ENCODE data around the gene STAT3.
"Not testable (repeated sequence)": the region's sequence is repeated elsewhere in the genome, so short reads cannot be mapped to it uniquely, and the experiment has no call there.

The STAT3 gene

DNA sequence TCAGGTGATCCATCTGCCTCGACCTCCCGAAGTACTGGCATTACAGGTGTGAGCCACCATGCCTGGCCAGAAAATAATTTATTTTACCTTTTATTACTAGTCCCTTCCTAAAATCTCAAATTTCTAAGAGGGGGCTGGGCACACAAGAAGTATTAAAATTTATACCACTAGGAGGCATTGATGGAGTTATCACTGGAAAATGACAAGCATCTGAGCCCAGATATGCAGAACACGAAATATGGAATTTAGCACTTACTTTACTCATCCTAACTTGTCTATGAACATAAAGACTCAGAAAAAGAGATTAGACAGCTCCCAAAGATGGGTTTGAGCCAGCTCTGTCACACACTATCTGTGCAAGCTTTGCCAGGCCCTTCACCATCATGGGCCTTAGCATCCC is 53.6 kb downstream of the STAT3 start:
- no peaks in the 10 kb centered on the region; the same call in 1 of the 2 replicates for H3K4me1 ChIP-seq (ENCODE audit: insufficient read depth, low read length)
- H3K9ac ChIP-seq (ENCODE audit: low read depth, low read length): no peak overlapping the region
- H3K9me3 ChIP-seq (ENCODE audit: control insufficient read depth, insufficient read depth, low read length): no peaks in the 10 kb centered on the region
- H3K36me3 ChIP-seq (ENCODE audit: insufficient read depth, low read length): peaks cover 40% of the 10 kb centered on the region

DNA sequence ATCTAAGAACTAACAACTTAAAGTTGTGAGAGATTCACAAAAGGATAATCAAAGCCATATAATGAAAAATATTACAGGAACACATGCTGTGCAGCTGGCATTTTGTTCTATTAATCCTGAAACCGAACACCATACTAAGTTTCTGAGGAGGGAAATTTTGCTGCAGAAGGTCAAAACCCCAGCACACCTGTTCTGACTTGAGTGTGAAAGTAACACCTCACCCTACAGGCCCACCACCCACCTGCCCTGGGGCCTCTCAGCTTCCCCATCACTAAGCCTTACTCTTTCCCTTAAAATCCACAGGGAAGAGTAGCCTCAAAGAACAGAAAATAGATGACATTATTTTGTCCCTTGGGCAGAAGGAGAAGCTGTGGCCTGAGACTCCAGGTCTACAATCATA is 55.2 kb downstream of the STAT3 start:
- Histone ChIP-seq H3K9me3 (ENCODE audit: control insufficient read depth, insufficient read depth, low read length) (no peaks in the 10 kb centered on the region), H3K36me3 (ENCODE audit: insufficient read depth, low read length) (peaks cover 34% of the 10 kb centered on the region), H3K9ac (ENCODE audit: low read depth, low read length) (no peak overlapping the region), H3K4me1 (ENCODE audit: insufficient read depth, low read length) (peaks cover 7% of the 10 kb centered on the region)

DNA sequence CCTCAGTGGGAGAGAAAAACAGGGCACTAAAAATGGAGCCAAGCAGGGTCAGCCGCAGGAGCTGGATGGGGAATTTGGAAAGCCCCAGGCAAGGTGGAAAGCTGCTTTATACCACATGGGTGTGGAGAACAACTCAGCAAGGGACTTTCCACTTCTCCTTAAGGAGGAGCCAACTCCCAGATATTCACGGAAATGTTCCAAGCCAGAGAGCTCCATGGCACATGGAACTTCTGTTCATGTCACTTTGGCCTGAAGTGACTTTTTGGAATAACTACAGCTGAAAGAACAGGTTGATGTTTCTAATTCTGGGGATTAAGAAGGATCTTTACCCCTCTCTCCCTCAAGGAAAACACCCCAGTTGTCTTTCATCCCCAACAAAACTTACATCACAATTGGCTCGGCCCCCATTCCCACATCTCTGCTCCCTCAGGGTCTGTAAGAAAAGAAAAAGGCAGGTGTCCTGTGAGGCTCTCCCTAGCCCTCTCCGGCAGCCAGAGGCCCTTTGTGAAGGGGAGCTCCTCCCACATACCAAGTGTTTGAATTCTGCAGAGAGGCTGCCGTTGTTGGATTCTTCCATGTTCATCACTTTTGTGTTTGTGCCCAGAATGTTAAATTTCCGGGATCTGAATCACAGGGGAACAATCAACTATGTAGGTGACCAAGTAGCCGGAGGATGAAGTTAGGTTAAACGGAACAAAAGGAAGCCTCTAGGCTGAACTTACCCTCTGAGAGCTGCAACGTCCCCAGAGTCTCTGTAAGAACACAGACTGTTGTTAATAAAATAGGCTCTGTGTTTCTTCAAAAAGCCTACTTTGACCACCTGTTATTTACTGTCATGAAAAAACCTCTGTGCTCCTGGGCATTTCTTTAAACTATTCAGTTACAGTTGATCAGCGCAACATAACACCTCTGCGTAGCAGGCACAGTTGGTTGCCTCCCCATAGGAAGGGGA is 58.9 kb downstream of the STAT3 start:
- peak overlapping the region; percentile 14 for H3K9ac ChIP-seq (ENCODE audit: low read depth, low read length)
- peaks cover 21% of the 10 kb centered on the region for H3K36me3 ChIP-seq (ENCODE audit: insufficient read depth, low read length)
- H3K9me3 ChIP-seq (ENCODE audit: control insufficient read depth, insufficient read depth, low read length): no peaks in the 10 kb centered on the region
- peaks cover 7% of the 10 kb centered on the region for H3K4me1 ChIP-seq (ENCODE audit: insufficient read depth, low read length)

DNA sequence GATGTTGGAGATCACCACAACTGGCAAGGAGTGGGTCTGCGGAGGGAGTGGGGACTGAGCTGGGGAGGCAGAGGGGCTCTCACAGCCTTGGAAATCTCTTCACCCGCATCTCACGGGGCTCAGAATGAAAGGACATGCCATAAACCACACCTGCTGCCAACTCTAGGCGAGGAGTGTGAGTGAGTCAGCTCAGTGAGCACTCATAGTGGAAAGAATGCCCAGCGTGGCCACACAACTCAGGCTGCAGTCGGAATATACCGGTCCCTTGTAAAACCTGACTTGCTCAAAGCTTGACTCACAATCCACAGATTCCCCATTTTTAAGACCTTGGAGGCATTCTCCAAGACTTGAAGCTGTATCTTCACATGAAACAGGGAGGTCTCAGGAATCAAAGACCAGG is 63.2 kb downstream of the STAT3 start:
- H3K4me1 ChIP-seq (ENCODE audit: insufficient read depth, low read length): peaks cover 10% of the 10 kb centered on the region
- no peaks in the 10 kb centered on the region for H3K9me3 ChIP-seq (ENCODE audit: control insufficient read depth, insufficient read depth, low read length)
- no peak overlapping the region for H3K9ac ChIP-seq (ENCODE audit: low read depth, low read length)
- peaks cover 16% of the 10 kb centered on the region for H3K36me3 ChIP-seq (ENCODE audit: insufficient read depth, low read length)

DNA sequence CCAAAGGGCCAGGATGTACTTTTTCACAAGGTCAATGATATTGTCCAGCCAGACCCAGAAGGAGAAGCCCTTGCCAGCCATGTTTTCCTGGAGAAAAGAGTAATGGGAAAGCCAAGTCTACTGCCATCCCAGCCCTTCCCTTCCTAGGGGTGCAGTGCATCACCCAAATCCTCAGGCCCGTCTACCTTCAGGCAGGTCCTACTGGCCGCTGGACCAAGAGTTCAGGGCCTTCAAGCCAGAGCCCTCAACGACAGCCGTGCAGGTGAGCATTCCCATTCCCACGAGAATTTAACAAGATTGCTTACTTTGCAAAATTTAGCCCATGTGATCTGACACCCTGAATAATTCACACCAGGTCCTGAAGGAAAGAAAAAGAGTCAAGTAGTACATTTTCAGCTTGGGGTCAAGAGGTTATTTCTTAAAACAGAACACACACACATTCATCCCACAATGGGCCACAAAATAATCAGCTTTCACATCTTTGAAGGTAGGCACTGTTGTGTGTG is 64.9 kb downstream of the STAT3 start:
- peaks cover 6% of the 10 kb centered on the region for H3K4me1 ChIP-seq (ENCODE audit: insufficient read depth, low read length)
- H3K9me3 ChIP-seq (ENCODE audit: control insufficient read depth, insufficient read depth, low read length): no peaks in the 10 kb centered on the region
- H3K9ac ChIP-seq (ENCODE audit: low read depth, low read length): no peak overlapping the region
- H3K36me3 ChIP-seq (ENCODE audit: insufficient read depth, low read length): peaks cover 16% of the 10 kb centered on the region

DNA sequence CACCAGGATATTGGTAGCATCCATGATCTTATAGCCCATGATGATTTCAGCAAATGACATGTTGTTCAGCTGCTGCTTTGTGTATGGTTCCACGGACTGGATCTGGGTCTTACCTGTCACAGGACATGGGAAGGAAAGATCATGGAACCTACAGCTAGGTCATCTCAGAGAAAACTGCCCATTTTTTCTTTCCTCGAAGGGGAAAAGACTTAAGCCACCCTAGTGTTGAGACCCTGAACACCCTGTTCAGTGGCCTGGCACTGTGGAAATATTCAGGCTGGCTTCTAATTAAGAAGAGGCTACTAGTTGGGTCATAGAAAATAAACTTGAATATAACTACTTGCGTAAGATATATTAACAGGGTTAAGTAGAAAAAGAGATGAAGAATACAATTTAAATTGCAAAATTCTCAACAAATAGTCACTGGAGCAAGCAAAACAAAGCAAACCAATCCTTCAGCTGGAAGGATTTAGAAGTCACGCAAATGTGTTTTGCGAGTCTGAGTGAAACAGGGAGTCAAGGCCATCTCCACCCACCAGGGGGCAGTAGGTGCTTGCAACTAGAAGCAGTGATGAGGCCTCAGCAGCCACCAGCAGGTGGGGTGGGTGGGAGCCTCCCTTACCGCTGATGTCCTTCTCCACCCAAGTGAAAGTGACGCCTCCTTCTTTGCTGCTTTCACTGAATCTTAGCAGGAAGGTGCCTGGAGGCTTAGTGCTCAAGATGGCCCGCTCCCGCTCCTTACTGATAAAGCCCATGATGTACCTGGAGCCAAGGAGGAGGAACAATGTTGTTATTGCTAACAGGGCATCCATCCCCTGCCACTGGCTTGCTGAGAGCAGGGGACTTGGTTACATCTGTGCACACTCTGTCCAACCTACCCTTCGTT is 65.6 kb downstream of the STAT3 start:
- Histone ChIP-seq H3K9me3 (ENCODE audit: control insufficient read depth, insufficient read depth, low read length) (no peaks in the 10 kb centered on the region), H3K4me1 (ENCODE audit: insufficient read depth, low read length) (peaks cover 6% of the 10 kb centered on the region; the same call in 1 of the 2 replicates), H3K36me3 (ENCODE audit: insufficient read depth, low read length) (peaks cover 16% of the 10 kb centered on the region), H3K9ac (ENCODE audit: low read depth, low read length) (no peak overlapping the region)

DNA sequence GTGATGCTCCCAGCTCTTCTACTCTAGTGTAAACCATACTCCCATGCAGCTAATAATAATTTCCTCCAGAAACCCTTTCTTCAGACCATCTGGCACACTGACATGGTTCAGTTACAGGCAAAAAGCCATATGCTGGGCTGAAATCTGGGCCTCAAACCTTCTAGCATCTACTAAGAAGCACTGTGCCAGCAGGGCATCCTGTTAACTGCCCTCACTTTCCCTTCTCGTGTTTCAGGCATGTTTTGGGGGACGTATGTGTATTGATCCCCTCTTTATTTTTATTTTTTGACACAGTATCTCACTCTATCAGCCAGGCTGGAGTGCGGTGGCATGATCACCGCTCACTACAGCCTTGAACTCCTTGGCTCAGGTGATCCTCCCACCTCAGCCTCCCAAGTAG is 66.7 kb downstream of the STAT3 start:
- no peak overlapping the region for H3K9ac ChIP-seq (ENCODE audit: low read depth, low read length)
- no peaks in the 10 kb centered on the region for H3K9me3 ChIP-seq (ENCODE audit: control insufficient read depth, insufficient read depth, low read length)
- H3K4me1 ChIP-seq (ENCODE audit: insufficient read depth, low read length): peaks cover 6% of the 10 kb centered on the region; the same call in 1 of the 2 replicates
- peaks cover 16% of the 10 kb centered on the region for H3K36me3 ChIP-seq (ENCODE audit: insufficient read depth, low read length)

DNA sequence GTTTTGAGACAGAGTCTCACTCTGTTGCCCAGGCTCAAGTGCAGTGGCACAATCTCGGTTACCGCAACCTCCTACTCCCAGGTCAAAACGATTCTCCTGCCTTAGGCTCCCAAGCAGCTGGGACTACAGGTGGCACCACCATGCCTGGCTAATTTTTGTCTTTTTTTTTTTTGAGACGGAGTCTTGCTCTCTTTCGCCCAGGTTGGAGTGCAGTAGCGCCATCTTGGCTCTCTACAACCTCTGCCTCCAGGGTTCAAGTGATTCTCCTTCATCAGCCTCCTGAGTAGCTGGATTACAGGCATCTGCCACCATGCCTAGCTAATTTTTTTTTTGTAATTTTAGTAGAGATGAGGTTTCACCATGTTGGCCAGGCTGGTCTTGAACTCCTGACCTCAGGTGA is 70.3 kb downstream of the STAT3 start:
- not testable (repeated sequence) for H3K9ac ChIP-seq (ENCODE audit: low read depth, low read length); H3K9me3 ChIP-seq (ENCODE audit: control insufficient read depth, insufficient read depth, low read length)
- Histone ChIP-seq H3K4me1 (ENCODE audit: insufficient read depth, low read length) (peaks cover 19% of the 10 kb centered on the region; the same call in 1 of the 2 replicates), H3K36me3 (ENCODE audit: insufficient read depth, low read length) (peaks cover 19% of the 10 kb centered on the region)

DNA sequence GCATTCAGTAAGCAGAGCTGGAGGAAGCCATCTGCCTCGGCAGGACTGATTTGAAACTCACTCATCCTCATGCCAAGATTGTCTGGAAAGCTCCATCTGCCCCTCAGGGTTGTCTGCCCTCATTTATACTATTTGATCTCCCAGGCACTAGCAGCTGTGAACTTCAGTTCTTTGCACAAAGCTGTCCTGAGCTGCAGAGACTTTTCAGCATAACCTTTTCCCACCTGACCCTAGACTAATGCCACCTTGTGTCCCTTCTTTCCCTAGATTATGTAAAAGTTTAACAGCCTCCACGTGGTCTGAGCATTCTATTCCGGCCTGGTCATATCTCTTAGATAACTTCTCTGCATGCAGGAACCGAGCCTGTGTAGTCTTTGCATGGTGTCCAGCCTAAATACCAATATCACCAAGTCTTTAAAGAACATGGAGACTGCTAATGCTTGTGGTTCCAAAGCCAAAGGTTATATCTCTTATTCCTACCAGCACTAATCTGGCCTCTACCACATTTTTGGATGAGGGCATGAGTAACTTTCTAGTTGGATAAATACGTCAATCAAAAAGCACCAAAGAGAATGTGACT is 70.9 kb downstream of the STAT3 start:
- H3K36me3 ChIP-seq (ENCODE audit: insufficient read depth, low read length): peaks cover 17% of the 10 kb centered on the region
- no peaks in the 10 kb centered on the region for H3K9me3 ChIP-seq (ENCODE audit: control insufficient read depth, insufficient read depth, low read length)
- H3K4me1 ChIP-seq (ENCODE audit: insufficient read depth, low read length): peaks cover 19% of the 10 kb centered on the region; the same call in 1 of the 2 replicates
- H3K9ac ChIP-seq (ENCODE audit: low read depth, low read length): no peak overlapping the region

DNA sequence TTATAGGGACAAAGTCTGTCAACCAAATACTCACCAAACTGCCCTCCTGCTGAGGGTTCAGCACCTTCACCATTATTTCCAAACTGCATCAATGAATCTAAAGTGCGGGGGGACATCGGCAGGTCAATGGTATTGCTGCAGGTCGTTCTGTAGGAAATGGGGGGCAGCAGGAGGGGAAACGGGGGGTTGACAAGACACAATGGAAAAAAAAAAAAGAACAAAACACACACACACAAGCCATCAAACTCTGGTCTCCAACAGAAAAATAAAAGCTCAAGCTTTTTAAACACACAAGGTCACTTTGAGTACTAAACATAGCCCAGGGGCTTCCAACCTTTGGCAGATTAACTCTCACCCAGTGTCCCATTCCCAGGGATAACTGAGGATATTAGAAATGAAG is 71.5 kb downstream of the STAT3 start:
- Histone ChIP-seq H3K9me3 (ENCODE audit: control insufficient read depth, insufficient read depth, low read length) (no peaks in the 10 kb centered on the region), H3K36me3 (ENCODE audit: insufficient read depth, low read length) (peaks cover 11% of the 10 kb centered on the region), H3K9ac (ENCODE audit: low read depth, low read length) (no peak overlapping the region), H3K4me1 (ENCODE audit: insufficient read depth, low read length) (peaks cover 22% of the 10 kb centered on the region)

DNA sequence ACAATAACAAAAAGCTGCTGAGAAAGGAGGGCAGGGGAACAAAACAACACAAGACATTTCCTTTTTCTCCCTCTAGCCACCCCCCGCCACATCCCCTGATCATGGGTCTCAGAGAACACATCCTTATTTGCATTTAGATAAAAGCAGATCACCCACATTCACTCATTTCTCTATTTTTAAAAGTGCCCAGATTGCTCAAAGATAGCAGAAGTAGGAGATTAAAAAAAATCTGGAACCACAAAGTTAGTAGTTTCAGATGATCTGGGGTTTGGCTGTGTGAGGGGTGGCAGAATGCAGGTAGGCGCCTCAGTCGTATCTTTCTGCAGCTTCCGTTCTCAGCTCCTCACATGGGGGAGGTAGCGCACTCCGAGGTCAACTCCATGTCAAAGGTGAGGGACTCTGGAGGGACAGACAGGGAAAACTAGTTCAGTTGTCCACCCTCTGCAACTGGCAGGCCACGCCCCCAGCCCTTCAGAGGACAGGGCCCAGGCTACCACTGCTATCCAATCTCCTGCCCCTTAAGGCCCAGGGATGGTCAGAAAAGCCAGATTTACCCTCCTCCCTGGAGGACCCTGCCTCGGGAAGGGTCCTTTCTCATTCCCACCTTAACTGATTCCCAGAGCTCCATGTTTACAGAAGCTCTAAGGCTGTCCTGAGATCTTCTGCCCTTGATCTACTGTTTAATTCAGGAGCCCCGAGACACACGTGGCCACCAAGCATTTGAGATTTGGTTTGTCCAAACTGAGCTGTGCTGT is 72.7 kb downstream of the STAT3 start:
- 0 out of 2 replicates have a peak, but pooled peaks cover 3% of the 10 kb centered on the region for H3K36me3 ChIP-seq (ENCODE audit: insufficient read depth, low read length)
- no peak overlapping the region for H3K9ac ChIP-seq (ENCODE audit: low read depth, low read length)
- no peaks in the 10 kb centered on the region for H3K9me3 ChIP-seq (ENCODE audit: control insufficient read depth, insufficient read depth, low read length)
- peaks cover 31% of the 10 kb centered on the region for H3K4me1 ChIP-seq (ENCODE audit: insufficient read depth, low read length)

DNA sequence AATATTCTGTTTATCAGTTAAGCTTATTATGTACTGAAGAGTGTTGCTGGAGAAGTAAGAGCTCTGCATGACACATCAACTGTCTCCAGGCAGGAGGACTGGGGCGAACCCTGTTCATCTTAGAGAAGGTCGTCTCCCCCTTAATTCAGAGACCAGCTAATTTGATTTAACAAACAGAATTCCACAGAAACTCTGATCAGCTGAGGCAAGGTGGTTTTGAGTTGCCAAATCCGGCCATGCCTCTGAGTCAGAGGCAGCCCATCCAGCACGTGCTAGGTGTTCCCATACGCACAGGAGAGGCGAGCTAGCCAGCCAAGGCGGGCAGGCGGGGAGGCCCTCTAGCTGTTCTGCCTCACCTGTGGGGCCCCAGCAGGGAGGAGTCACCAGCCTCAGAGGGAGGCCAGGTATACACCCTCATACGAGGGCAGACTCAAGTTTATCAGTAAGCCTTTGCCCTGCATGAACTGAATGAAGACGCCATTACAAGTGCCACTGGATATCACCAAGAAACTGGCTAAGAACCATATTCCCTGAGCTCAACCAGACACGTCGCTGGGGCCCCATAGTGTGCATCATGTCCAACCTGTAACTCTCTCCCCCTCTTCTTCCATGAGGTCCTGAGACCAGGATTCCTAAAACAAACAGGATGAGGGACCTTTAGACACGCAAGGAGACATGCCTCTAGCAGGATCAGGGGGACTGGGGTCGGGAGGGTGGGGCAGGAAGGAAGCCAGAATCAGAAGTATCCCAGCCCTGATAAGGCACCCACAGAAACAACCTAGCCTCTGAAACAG is 74.3 kb downstream of the STAT3 start:
- 0 out of 2 replicates have a peak, but pooled peaks cover 3% of the 10 kb centered on the region for H3K36me3 ChIP-seq (ENCODE audit: insufficient read depth, low read length)
- peaks cover 25% of the 10 kb centered on the region for H3K4me1 ChIP-seq (ENCODE audit: insufficient read depth, low read length)
- H3K9me3 ChIP-seq (ENCODE audit: control insufficient read depth, insufficient read depth, low read length): no peaks in the 10 kb centered on the region
- no peak overlapping the region for H3K9ac ChIP-seq (ENCODE audit: low read depth, low read length)

DNA sequence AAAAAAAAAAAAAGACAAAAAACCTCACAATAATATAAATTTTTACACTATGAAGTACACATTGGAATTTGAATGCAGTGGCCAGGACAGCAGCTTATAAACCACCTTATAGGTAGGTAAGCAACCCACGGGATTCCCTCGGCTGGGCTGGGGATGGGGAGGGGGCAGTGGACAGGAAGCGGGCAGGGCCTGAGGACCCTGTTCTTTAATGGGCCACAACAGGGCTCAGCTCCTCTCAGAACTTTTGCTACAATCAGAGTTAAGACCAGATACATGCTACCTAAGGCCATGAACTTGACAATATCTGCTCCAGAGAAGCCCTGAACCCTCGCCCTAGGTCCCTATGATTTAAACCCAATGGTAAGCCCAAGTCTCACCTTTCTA is 74.9 kb downstream of the STAT3 start:
- Histone ChIP-seq H3K9me3 (ENCODE audit: control insufficient read depth, insufficient read depth, low read length) (no peaks in the 10 kb centered on the region), H3K9ac (ENCODE audit: low read depth, low read length) (no peak overlapping the region), H3K36me3 (ENCODE audit: insufficient read depth, low read length) (0 out of 2 replicates have a peak, but pooled peaks cover 3% of the 10 kb centered on the region), H3K4me1 (ENCODE audit: insufficient read depth, low read length) (peaks cover 25% of the 10 kb centered on the region)
